Neuronal stem cell (in vitro differentiated cells): ENCODE data around the gene ACTN1.

Source experiments
- DNase-seq: peaks from one replicate; pipeline ENCODE4 v3.0.0-alpha.2; 2013; ENCODE audit warnings: low spot score
- H2AFZ ChIP-seq: one replicate; pipeline ENCODE4 v1.6.1; 2013; ENCODE audit warnings: mild to moderate bottlenecking, low read length, inconsistent platforms
- H2AK5ac ChIP-seq: 2 replicates; pipeline ENCODE4 v1.6.1; 2013; ENCODE audit warnings: low read depth, mild to moderate bottlenecking, inconsistent platforms, low read length, moderate library complexity, mixed read lengths
- H2BK120ac ChIP-seq: 2 replicates; pipeline ENCODE4 v1.6.1; 2013; ENCODE audit warnings: low read depth, mild to moderate bottlenecking, inconsistent platforms, low read length, moderate library complexity, mixed read lengths
- H2BK12ac ChIP-seq: one replicate; pipeline ENCODE4 v1.6.1; 2013; ENCODE audit warnings: low read length, inconsistent platforms
- H2BK15ac ChIP-seq: 2 replicates; pipeline ENCODE4 v1.6.1; 2013; ENCODE audit warnings: mild to moderate bottlenecking, low read length, inconsistent platforms, mixed read lengths
- H2BK5ac ChIP-seq: one replicate; pipeline ENCODE4 v1.6.1; 2013; ENCODE audit warnings: inconsistent platforms, mild to moderate bottlenecking, low read length, moderate library complexity
- H3K14ac ChIP-seq: one replicate; pipeline ENCODE4 v1.6.1; 2013; ENCODE audit warnings: low read length, inconsistent platforms
- H3K18ac ChIP-seq: 2 replicates; pipeline ENCODE4 v1.6.1; 2013; ENCODE audit warnings: low read length, inconsistent platforms
- H3K23ac ChIP-seq: 2 replicates; pipeline ENCODE4 v1.6.1; 2013; ENCODE audit warnings: low read depth, mild to moderate bottlenecking, mixed read lengths, low read length, inconsistent platforms; ENCODE audit not compliant: poor library complexity
- H3K27ac ChIP-seq: replicated peaks from 3 replicates; pipeline ENCODE4 v1.5.1; 2013; ENCODE audit warnings: low read length, inconsistent platforms
- H3K27me3 ChIP-seq, 3 experiments: 2 replicates each; pipeline ENCODE4 v1.6.1; 2013; ENCODE audit warnings: low read length in 3 of 3, mild to moderate bottlenecking in 2 of 3, inconsistent platforms in 1 of 3, low read depth in 1 of 3, mixed read lengths in 1 of 3, moderate library complexity in 1 of 3; ENCODE audit not compliant: control insufficient read depth in 3 of 3, insufficient read depth in 3 of 3
- H3K36me3 ChIP-seq, 2 donors: replicated peaks in 1 of 2; 2 replicates each; pipeline ENCODE4 v1.6.1; 2013; ENCODE audit warnings: low read length in 2 of 2; ENCODE audit not compliant: control insufficient read depth in 2 of 2, insufficient read depth in 2 of 2
- H3K4ac ChIP-seq: 2 replicates; pipeline ENCODE4 v1.6.1; 2013; ENCODE audit warnings: inconsistent platforms, mild to moderate bottlenecking, low read length, moderate library complexity
- H3K4me1 ChIP-seq, 2 donors: 1 replicate in 1 of 2; 2 replicates in 1 of 2; pipeline ENCODE4 v1.6.1; 2013; ENCODE audit warnings: low read length in 2 of 2, low read depth in 1 of 2; ENCODE audit not compliant: control insufficient read depth in 2 of 2, insufficient read depth in 1 of 2
- H3K4me2 ChIP-seq: one replicate; pipeline ENCODE4 v1.6.1; 2013; ENCODE audit warnings: mild to moderate bottlenecking, low read length, inconsistent platforms; ENCODE audit not compliant: insufficient read depth, poor library complexity, severe bottlenecking
- H3K4me3 ChIP-seq, 2 donors: 2 replicates each; pipeline ENCODE4 v1.5.1; 2013; ENCODE audit warnings: low read length in 2 of 2, mild to moderate bottlenecking in 2 of 2, inconsistent platforms in 1 of 2, moderate library complexity in 1 of 2
- H3K79me1 ChIP-seq: one replicate; pipeline ENCODE4 v1.6.1; 2013; ENCODE audit warnings: low read depth, mild to moderate bottlenecking, inconsistent platforms, low read length, moderate library complexity
- H3K9ac ChIP-seq: one replicate; pipeline ENCODE4 v1.6.1; 2013; ENCODE audit warnings: mild to moderate bottlenecking, low read depth, low read length, inconsistent platforms; ENCODE audit not compliant: poor library complexity
- H3K9me3 ChIP-seq, 2 donors: replicated peaks in 1 of 2; 2 replicates each; pipeline versions ENCODE3 to v1.6.1; 2013; ENCODE audit warnings: low read length in 2 of 2, mild to moderate bottlenecking in 2 of 2, inconsistent platforms in 1 of 2, low read depth in 1 of 2, mixed read lengths in 1 of 2, moderate library complexity in 1 of 2; ENCODE audit not compliant: control insufficient read depth in 2 of 2, insufficient read depth in 1 of 2
- H4K8ac ChIP-seq: one replicate; pipeline ENCODE4 v1.6.1; 2013; ENCODE audit warnings: low read depth, mild to moderate bottlenecking, inconsistent platforms, low read length, moderate library complexity
- H4K91ac ChIP-seq: one replicate; pipeline ENCODE4 v1.6.1; 2013; ENCODE audit warnings: low read length, low read depth, mild to moderate bottlenecking, inconsistent platforms; ENCODE audit not compliant: poor library complexity
- WGBS, 2 donors: extraction: QIAGEN DNeasy Blood & Tissue Kit; methylation state at CpG; one replicate each; pipeline ENCODE4 v1.1.7; 2013; ENCODE audit warnings: missing lambda C conversion rate in 2 of 2, mixed read lengths in 1 of 2; ENCODE audit not compliant: insufficient read length in 2 of 2, insufficient replicate concordance in 1 of 2; ENCODE audit errors: extremely low coverage in 2 of 2; 5-methylcytosine and 5-hydroxymethylcytosine counted together

ACTN1 gene

DNA sequence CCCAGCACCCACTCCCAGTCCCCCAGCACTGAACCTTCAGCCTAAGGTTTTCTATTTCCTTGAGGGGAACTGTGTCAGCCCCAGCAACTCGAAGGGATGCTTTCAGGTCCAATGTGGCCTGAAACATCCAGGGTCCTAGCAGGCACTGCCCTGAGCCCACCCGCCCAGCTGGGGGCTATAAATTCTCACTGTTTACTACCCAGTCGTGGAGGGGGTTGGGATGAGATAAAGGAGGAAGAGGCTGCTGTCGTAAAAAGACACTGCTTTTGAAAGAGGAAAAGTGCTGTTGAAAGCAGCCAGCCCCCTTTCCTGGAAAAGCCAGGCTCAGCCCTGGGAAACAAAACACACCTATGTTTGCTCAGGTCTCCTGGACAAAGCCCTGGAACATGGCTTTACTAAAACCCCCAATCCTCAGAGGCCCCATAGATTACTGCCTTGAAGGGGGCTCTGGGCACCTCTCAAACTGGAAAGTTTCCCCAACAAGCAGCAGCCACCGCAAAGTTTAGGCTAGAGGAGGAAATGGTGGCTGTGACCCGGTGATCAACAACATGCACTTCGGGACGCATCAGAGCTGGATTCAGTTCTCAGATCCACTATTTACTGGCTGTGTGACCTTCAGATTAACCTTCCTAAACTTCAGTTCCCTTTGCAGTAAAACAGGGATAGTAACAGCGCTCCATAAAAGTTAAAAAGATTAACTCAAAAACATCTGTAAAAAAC is 51.0 kb downstream of the ACTN1 start:
- Histone ChIP-seq H4K91ac (no peak overlapping the region), H2BK15ac (no peak overlapping the region), H3K4ac (no peak overlapping the region), H3K23ac (no peak overlapping the region), H2AK5ac (no peak overlapping the region), H3K4me2 (no peak overlapping the region), H4K8ac (no peak overlapping the region), H3K18ac (no peak overlapping the region), H3K27ac (no peak overlapping the region), H2BK120ac (no peak overlapping the region), H3K4me3 (no peak overlapping the region), H3K36me3 (peaks cover 5 to 22% of the 10 kb centered on the region in 2 donors), H3K4me1 (peaks cover 0 to 16% of the 10 kb centered on the region in 2 donors), H3K79me1 (no peaks in the 10 kb centered on the region), H3K9me3 (peaks cover 0 to 11% of the 10 kb centered on the region in 2 donors), H3K9ac (no peak overlapping the region), H3K27me3 (no peaks in the 10 kb centered on the region), H2AFZ (no peak overlapping the region), H3K14ac (no peak overlapping the region), H2BK12ac (no peak overlapping the region), H2BK5ac (no peak overlapping the region)
- no peak for DNase-seq
- WGBS, 2 donors: no CpG with 5 or more reads among the region's 9 CpGs

- peaks cover under 1 to 26% of the 10 kb centered on the region in 2 donors for H3K4me1 ChIP-seq
- H4K91ac ChIP-seq: no peak overlapping the region
- H2BK120ac ChIP-seq: no peak overlapping the region
- no peak overlapping the region for H2BK12ac ChIP-seq
- peaks cover 0 to 11% of the 10 kb centered on the region in 2 donors for H3K9me3 ChIP-seq
- no peak overlapping the region for H3K4ac ChIP-seq
- no peak overlapping the region for H3K18ac ChIP-seq
- peaks cover 4% of the 10 kb centered on the region for H3K79me1 ChIP-seq
- H3K36me3 ChIP-seq: peaks cover 5 to 22% of the 10 kb centered on the region in 2 donors
- no peak overlapping the region for H2BK15ac ChIP-seq
- H3K4me3 ChIP-seq: no peak overlapping the region
- H3K27me3 ChIP-seq: no peaks in the 10 kb centered on the region
- no peak overlapping the region for H2AFZ ChIP-seq
- no peak overlapping the region for H3K4me2 ChIP-seq
- no peak overlapping the region for H2AK5ac ChIP-seq
- WGBS, 2 donors: no CpG with 5 or more reads among the region's 3 CpGs
- H4K8ac ChIP-seq: no peak overlapping the region
- no peak overlapping the region for H3K9ac ChIP-seq
- H3K14ac ChIP-seq: no peak overlapping the region
- H2BK5ac ChIP-seq: no peak overlapping the region
- no peak for DNase-seq
- H3K27ac ChIP-seq: no peak overlapping the region
- no peak overlapping the region for H3K23ac ChIP-seq
Observed at GRCh38 chr14:68927089-68927488, 52.0 kb downstream of the ACTN1 start.

DNA sequence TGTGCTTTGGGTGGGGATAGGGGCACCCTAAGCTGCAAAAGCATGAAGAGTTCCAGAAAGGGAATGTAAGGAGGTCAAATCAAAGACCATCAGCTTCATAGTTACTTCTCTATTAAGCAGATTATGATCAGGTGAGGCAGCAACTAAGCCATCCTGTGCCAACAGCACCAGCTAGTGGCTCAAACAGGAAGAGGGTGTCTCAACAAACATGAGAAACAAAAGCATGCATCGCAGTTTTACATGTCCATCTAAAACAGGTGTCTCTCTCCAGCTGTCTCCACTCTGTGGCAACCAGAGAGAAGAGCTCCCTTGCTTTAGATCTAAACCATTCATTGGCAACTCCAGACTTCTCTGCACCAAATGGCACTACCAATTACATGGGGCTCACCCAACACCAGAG is 52.9 kb downstream of the ACTN1 start:
- H3K36me3 ChIP-seq: peaks cover 5 to 26% of the 10 kb centered on the region in 2 donors
- H3K14ac ChIP-seq: no peak overlapping the region
- peaks cover 0 to 11% of the 10 kb centered on the region in 2 donors for H3K9me3 ChIP-seq
- no peak overlapping the region for H4K8ac ChIP-seq
- peaks cover 2 to 28% of the 10 kb centered on the region in 2 donors for H3K4me1 ChIP-seq
- no peak overlapping the region for H3K23ac ChIP-seq
- H3K4ac ChIP-seq: no peak overlapping the region
- no peak overlapping the region for H2AFZ ChIP-seq
- no peak overlapping the region for H3K27ac ChIP-seq
- H3K27me3 ChIP-seq: no peaks in the 10 kb centered on the region
- H2AK5ac ChIP-seq: no peak overlapping the region
- H3K4me3 ChIP-seq: no peak overlapping the region
- no peak overlapping the region for H2BK15ac ChIP-seq
- no peak overlapping the region for H2BK5ac ChIP-seq
- H3K18ac ChIP-seq: no peak overlapping the region
- WGBS, 2 donors: no CpG with 5 or more reads among the region's 1 CpG
- no peak overlapping the region for H4K91ac ChIP-seq
- no peak for DNase-seq
- no peak overlapping the region for H3K9ac ChIP-seq
- no peak overlapping the region for H2BK12ac ChIP-seq
- no peak overlapping the region for H3K4me2 ChIP-seq
- no peak overlapping the region for H2BK120ac ChIP-seq
- peaks cover 4% of the 10 kb centered on the region for H3K79me1 ChIP-seq

DNA sequence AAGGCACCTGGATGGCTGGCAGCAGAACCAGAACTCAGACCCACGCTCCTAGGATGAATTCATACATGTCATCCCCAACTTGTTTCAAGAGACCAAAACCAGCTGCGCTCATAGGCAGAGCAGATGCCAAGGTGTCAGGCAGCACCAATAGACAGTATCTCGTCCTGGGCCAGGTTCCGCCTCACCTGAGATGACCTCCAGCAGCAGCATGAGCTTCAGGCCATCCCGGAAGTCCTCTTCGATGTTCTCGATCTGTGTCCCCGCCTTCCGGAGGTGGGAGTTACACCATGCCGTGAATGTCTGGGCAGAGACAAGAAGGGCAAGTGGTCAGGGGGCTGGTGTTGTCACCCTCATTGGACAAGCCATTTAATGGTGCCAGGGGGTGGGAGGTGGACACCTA is 53.7 kb downstream of the ACTN1 start:
- no CpG with 5 or more reads among the region's 10 CpGs for WGBS, 2 donors
- DNase-seq: no peak
- Histone ChIP-seq H2AFZ (no peak overlapping the region), H3K18ac (no peak overlapping the region), H3K4ac (no peak overlapping the region), H4K8ac (no peak overlapping the region), H3K9ac (no peak overlapping the region), H3K4me2 (no peak overlapping the region), H3K4me1 (peaks cover 2 to 28% of the 10 kb centered on the region in 2 donors), H3K36me3 (peaks cover 12 to 35% of the 10 kb centered on the region in 2 donors), H2BK12ac (no peak overlapping the region), H3K27me3 (no peaks in the 10 kb centered on the region), H4K91ac (no peak overlapping the region), H3K9me3 (peaks cover 0 to 11% of the 10 kb centered on the region in 2 donors), H2AK5ac (no peak overlapping the region), H3K14ac (no peak overlapping the region), H3K79me1 (peaks cover 7% of the 10 kb centered on the region), H3K4me3 (no peak overlapping the region), H3K27ac (no peak overlapping the region), H3K23ac (no peak overlapping the region), H2BK5ac (no peak overlapping the region), H2BK15ac (no peak overlapping the region), H2BK120ac (no peak overlapping the region)
